GM12878 (cell line): ENCODE measurements around the gene GCLM.

Source experiments
- CEBPB ChIP-seq, 2 experiments: fragments of 150-350 bp in 1 of 2; IDR thresholded peaks; 2 replicates each; pipeline ENCODE4 v1.6.1; 2012 to 2014; ENCODE audit warnings: low read depth in 2 of 2, low read length in 2 of 2, borderline replicate concordance in 1 of 2, inconsistent platforms in 1 of 2
- CHD2 ChIP-seq: IDR thresholded peaks from 2 replicates; pipeline ENCODE4 v1.6.1; 2011; ENCODE audit warnings: low read depth, low read length, improper control_type of control experiment, borderline replicate concordance
- EZH2 ChIP-seq: IDR thresholded peaks from 2 replicates; pipeline ENCODE4 v1.6.1; 2012; ENCODE audit warnings: low read depth, mild to moderate bottlenecking, control low read depth, inconsistent platforms, low read length, borderline replicate concordance; ENCODE audit not compliant: control insufficient read depth
- GABPA ChIP-seq: IDR thresholded peaks from 2 replicates; pipeline ENCODE4 v1.6.1; 2014; ENCODE audit warnings: antibody characterized with exemption, low read depth, mild to moderate bottlenecking, inconsistent platforms
- HDAC2 ChIP-seq: fragments of 200-600 bp; sonication (generic); IDR thresholded peaks from 2 replicates; pipeline ENCODE4 v1.6.1; 2017
- IRF3 ChIP-seq: fragments of 450-650 bp; IDR thresholded peaks from 2 replicates; pipeline ENCODE4 v1.6.1; 2014; ENCODE audit warnings: mild to moderate bottlenecking
- JUND ChIP-seq: IDR thresholded peaks from 2 replicates; pipeline ENCODE4 v1.6.1; 2012; ENCODE audit warnings: low read depth, mild to moderate bottlenecking, low read length, improper control_type of control experiment, moderate library complexity
- NFIC ChIP-seq: IDR thresholded peaks from 2 replicates; pipeline ENCODE4 v1.6.1; 2012; ENCODE audit warnings: low read depth, mild to moderate bottlenecking, inconsistent platforms, low read length, moderate library complexity
- POLR2AphosphoS5 ChIP-seq: IDR thresholded peaks from 2 replicates; pipeline ENCODE4 v1.6.1; 2011; ENCODE audit warnings: mild to moderate bottlenecking, low read length, inconsistent platforms
- ZNF274 ChIP-seq: IDR thresholded peaks from one replicate; pipeline ENCODE4 v1.8.0; 2011; ENCODE audit not compliant: insufficient read length, insufficient read depth
- TF ChIP-seq, protein P1 (sequence below), 3 experiments: IDR thresholded peaks in 2 of 3; conservative IDR thresholded peaks in 1 of 3; 2 replicates each; pipeline ENCODE4 v1.5.1; 2011; ENCODE audit warnings: low read depth in 3 of 3, low read length in 3 of 3, mild to moderate bottlenecking in 3 of 3, control low read depth in 2 of 3, moderate library complexity in 2 of 3, inconsistent platforms in 1 of 3, mixed read lengths in 1 of 3; ENCODE audit not compliant: control insufficient read depth in 2 of 3, insufficient read depth in 1 of 3; ENCODE audit errors: extremely low read depth in 1 of 3
- TF ChIP-seq, protein P2 (sequence below): IDR thresholded peaks from 2 replicates; pipeline ENCODE4 v1.6.1; 2011; ENCODE audit warnings: low read depth, mild to moderate bottlenecking, low read length, moderate library complexity, borderline replicate concordance; ENCODE audit errors: extremely low read depth
- TF ChIP-seq, protein P3 (sequence below): IDR thresholded peaks from 2 replicates; pipeline ENCODE4 v1.6.1; 2011; ENCODE audit warnings: mild to moderate bottlenecking, low read depth, low read length, moderate library complexity; ENCODE audit not compliant: insufficient replicate concordance
- TF ChIP-seq, protein P4 (sequence below): fragments of 450-650 bp; IDR thresholded peaks from 2 replicates; pipeline ENCODE4 v1.6.1; 2016; ENCODE audit warnings: mild to moderate bottlenecking

GRCh38 chr1:93877529-93877928 is 31.7 kb downstream of the GCLM start:
- TF ChIP-seq, protein P1, sequence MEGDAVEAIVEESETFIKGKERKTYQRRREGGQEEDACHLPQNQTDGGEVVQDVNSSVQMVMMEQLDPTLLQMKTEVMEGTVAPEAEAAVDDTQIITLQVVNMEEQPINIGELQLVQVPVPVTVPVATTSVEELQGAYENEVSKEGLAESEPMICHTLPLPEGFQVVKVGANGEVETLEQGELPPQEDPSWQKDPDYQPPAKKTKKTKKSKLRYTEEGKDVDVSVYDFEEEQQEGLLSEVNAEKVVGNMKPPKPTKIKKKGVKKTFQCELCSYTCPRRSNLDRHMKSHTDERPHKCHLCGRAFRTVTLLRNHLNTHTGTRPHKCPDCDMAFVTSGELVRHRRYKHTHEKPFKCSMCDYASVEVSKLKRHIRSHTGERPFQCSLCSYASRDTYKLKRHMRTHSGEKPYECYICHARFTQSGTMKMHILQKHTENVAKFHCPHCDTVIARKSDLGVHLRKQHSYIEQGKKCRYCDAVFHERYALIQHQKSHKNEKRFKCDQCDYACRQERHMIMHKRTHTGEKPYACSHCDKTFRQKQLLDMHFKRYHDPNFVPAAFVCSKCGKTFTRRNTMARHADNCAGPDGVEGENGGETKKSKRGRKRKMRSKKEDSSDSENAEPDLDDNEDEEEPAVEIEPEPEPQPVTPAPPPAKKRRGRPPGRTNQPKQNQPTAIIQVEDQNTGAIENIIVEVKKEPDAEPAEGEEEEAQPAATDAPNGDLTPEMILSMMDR (IDR thresholded peaks at IDR 0.05 in 2 of 3, conservative IDR thresholded peaks at IDR 0.05 in 1 of 3; ENCODE audit: control insufficient read depth in 2 of 3, extremely low read depth in 1 of 3, insufficient read depth in 1 of 3, low read depth in 3 of 3, low read length in 3 of 3): no peak
- TF ChIP-seq HDAC2: no peak
- TF ChIP-seq NFIC: no peak
- TF ChIP-seq POLR2AphosphoS5: no peak
- TF ChIP-seq, protein P2, sequence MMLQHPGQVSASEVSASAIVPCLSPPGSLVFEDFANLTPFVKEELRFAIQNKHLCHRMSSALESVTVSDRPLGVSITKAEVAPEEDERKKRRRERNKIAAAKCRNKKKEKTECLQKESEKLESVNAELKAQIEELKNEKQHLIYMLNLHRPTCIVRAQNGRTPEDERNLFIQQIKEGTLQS: no peak
- no peak for TF ChIP-seq CHD2
- no peak for TF ChIP-seq IRF3
- no peak for TF ChIP-seq JUND
- TF ChIP-seq, protein P3, sequence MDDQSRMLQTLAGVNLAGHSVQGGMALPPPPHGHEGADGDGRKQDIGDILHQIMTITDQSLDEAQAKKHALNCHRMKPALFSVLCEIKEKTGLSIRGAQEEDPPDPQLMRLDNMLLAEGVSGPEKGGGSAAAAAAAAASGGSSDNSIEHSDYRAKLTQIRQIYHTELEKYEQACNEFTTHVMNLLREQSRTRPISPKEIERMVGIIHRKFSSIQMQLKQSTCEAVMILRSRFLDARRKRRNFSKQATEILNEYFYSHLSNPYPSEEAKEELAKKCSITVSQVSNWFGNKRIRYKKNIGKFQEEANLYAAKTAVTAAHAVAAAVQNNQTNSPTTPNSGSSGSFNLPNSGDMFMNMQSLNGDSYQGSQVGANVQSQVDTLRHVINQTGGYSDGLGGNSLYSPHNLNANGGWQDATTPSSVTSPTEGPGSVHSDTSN: no peak
- no peak for TF ChIP-seq CEBPB (IDR thresholded peaks at IDR 0.05; ENCODE audit: borderline replicate concordance in 1 of 2, low read depth in 2 of 2, low read length in 2 of 2)
- TF ChIP-seq GABPA: no peak
- TF ChIP-seq ZNF274: no peak
- TF ChIP-seq EZH2: no peak
- TF ChIP-seq, protein P4, sequence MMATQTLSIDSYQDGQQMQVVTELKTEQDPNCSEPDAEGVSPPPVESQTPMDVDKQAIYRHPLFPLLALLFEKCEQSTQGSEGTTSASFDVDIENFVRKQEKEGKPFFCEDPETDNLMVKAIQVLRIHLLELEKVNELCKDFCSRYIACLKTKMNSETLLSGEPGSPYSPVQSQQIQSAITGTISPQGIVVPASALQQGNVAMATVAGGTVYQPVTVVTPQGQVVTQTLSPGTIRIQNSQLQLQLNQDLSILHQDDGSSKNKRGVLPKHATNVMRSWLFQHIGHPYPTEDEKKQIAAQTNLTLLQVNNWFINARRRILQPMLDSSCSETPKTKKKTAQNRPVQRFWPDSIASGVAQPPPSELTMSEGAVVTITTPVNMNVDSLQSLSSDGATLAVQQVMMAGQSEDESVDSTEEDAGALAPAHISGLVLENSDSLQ: no peak
